Ishikawa (cell line): ENCODE data around the gene PDZD2.

ENCODE experiments used
- CEBPB ChIP-seq: IDR thresholded peaks from 2 replicates; pipeline ENCODE4 v1.6.1; 2012
- CREB1 ChIP-seq: IDR thresholded peaks from 2 replicates; pipeline ENCODE4 v1.6.1; 2012; ENCODE audit warnings: low read depth
- EGR1 ChIP-seq: IDR thresholded peaks from 2 replicates; pipeline ENCODE4 v1.6.1; 2012
- EP300 ChIP-seq: IDR thresholded peaks from 2 replicates; pipeline ENCODE4 v1.6.1; 2012; ENCODE audit warnings: borderline replicate concordance
- FOXM1 ChIP-seq: IDR thresholded peaks from 2 replicates; pipeline ENCODE4 v1.6.1; 2012; ENCODE audit warnings: low read depth, borderline replicate concordance
- MAX ChIP-seq: IDR thresholded peaks from 2 replicates; pipeline ENCODE4 v1.6.1; 2012
- NFIC ChIP-seq: IDR thresholded peaks from 2 replicates; pipeline ENCODE4 v1.6.1; 2012
- RAD21 ChIP-seq: IDR thresholded peaks from 2 replicates; pipeline ENCODE4 v1.6.1; 2012; ENCODE audit warnings: low read depth
- REST ChIP-seq: IDR thresholded peaks from 2 replicates; pipeline ENCODE4 v1.6.1; 2012; ENCODE audit warnings: low read depth, mild to moderate bottlenecking
- TAF1 ChIP-seq: IDR thresholded peaks from 2 replicates; pipeline ENCODE4 v1.6.1; 2012; ENCODE audit warnings: low read depth, mild to moderate bottlenecking
- TCF12 ChIP-seq: IDR thresholded peaks from 2 replicates; pipeline ENCODE4 v1.6.1; 2012; ENCODE audit warnings: low read depth
- TEAD4 ChIP-seq: IDR thresholded peaks from 2 replicates; pipeline ENCODE4 v1.6.1; 2012
- USF1 ChIP-seq: IDR thresholded peaks from 2 replicates; pipeline ENCODE4 v1.6.1; 2012
- YY1 ChIP-seq: IDR thresholded peaks from 2 replicates; pipeline ENCODE4 v1.6.1; 2012; ENCODE audit warnings: low read depth
- ZBTB7A ChIP-seq: IDR thresholded peaks from 2 replicates; pipeline ENCODE4 v1.6.1; 2012; ENCODE audit warnings: low read depth

PDZD2 gene

GRCh38 chr5:32127711-32128110 lies 488.8 kb downstream of the PDZD2 start:
- TF ChIP-seq EGR1 (no peak), USF1 (no peak), NFIC (no peak), REST (no peak), CEBPB (no peak), CREB1 (no peak), TCF12 (no peak), TEAD4 (no peak), YY1 (no peak)

- no peak for TF ChIP-seq TCF12
- no peak for TF ChIP-seq FOXM1
- TF ChIP-seq TEAD4, result no peak
- TF ChIP-seq MAX, result no peak
- TF ChIP-seq RAD21, result no peak
- TF ChIP-seq REST, result no peak
- no peak for TF ChIP-seq NFIC
- TF ChIP-seq TAF1, result no peak
- no peak for TF ChIP-seq CREB1
- TF ChIP-seq EGR1, result no peak
- TF ChIP-seq CEBPB, result no peak
- TF ChIP-seq ZBTB7A, result no peak
These were observed 490.2 kb downstream of the PDZD2 start for GRCh38 chr5:32129074-32129598.

- TF ChIP-seq REST (no peak), USF1 (no peak), TCF12 (no peak), EGR1 (no peak), NFIC (no peak), RAD21 (no peak), TEAD4 (no peak), CEBPB (no peak), ZBTB7A (no peak), TAF1 (no peak), FOXM1 (no peak), MAX (no peak), EP300 (no peak), YY1 (no peak), CREB1 (no peak)
These were observed 491.9 kb downstream of the PDZD2 start for GRCh38 chr5:32130865-32131264.

- TF ChIP-seq ZBTB7A, result no peak
- TF ChIP-seq EP300, result no peak
- TF ChIP-seq FOXM1, result no peak
- TF ChIP-seq USF1, result no peak
- TF ChIP-seq CEBPB, result no peak
- TF ChIP-seq TAF1, result no peak
- no peak for TF ChIP-seq YY1
- no peak for TF ChIP-seq REST
These were observed 492.7 kb downstream of the PDZD2 start for GRCh38 chr5:32131604-32132003.
